Cardiac muscle cell (in vitro differentiated cells and primary cell): Measurements from ENCODE around the gene ATN1. TPM values are rescaled to one million over a fixed set of nuclear protein-coding genes. Genes with fewer than 3 reads are reported as not detected.

Source experiments
- DNase-seq, 2 donors: peaks; one replicate each; pipeline versions ENCODE4 v3.0.0 to v3.0.0-alpha.2; 2010 to 2017; ENCODE audit warnings: low read depth in 1 of 2, low spot score in 1 of 2
- H3K27ac ChIP-seq: fragments of 200-600 bp; sonication (generic); 2 replicates; pipeline ENCODE4 v1.5.1; 2016
- H3K27me3 ChIP-seq: fragments of 200-600 bp; sonication (generic); 2 replicates; pipeline ENCODE4 v1.6.0; 2016; ENCODE audit warnings: control low read depth
- H3K36me3 ChIP-seq: fragments of 200-600 bp; sonication (generic); 2 replicates; pipeline ENCODE4 v1.5.1; 2016; ENCODE audit warnings: control low read depth
- H3K4me1 ChIP-seq: fragments of 200-600 bp; sonication (generic); 2 replicates; pipeline ENCODE4 v1.8.1; 2017; ENCODE audit warnings: low read depth, mild to moderate bottlenecking, mixed run types
- H3K4me3 ChIP-seq: fragments of 200-600 bp; sonication (generic); 2 replicates; pipeline ENCODE4 v1.5.1; 2016; ENCODE audit warnings: mild to moderate bottlenecking
- H3K9me3 ChIP-seq: fragments of 200-600 bp; sonication (generic); 2 replicates; pipeline ENCODE4 v1.5.1; 2017; ENCODE audit warnings: low read depth, mild to moderate bottlenecking, control low read depth
- CTCF ChIP-seq: IDR thresholded peaks from 2 replicates; pipeline ENCODE4 v1.5.1; 2012; ENCODE audit warnings: low read depth, mild to moderate bottlenecking, low read length
- polyA plus RNA-seq: library from polyadenylated mRNA; unstranded; fragments of >200 nt; fragmentation: Nextera tagmentation; extraction: Ambion mirVana; gene quantifications from 2 replicates; pipeline ENCODE4 v1.2.1, GENCODE V29; 2016
- total RNA-seq: library from RNA; depleted of rRNA; stranded (reverse); fragments of >200 nt; gene quantifications from 2 replicates; pipeline ENCODE4 v1.2.3, GENCODE V29; 2016

Gene ATN1
- total and polyA plus RNA-seq, 2 experiments from 2014 or later: 22.8 to 46.4 TPM

GRCh38 chr12:6936636-6937480 lies 9.1 kb downstream of the ATN1 start:
- H3K9me3 ChIP-seq: no peaks in the 10 kb centered on the region
- H3K27me3 ChIP-seq: no peaks in the 10 kb centered on the region
- H3K27ac ChIP-seq: peak overlapping the region; percentile 96
- peaks cover 16% of the 10 kb centered on the region for H3K36me3 ChIP-seq
- peak in 1 of 2 donors; percentile 23 for DNase-seq
- no peak for TF ChIP-seq CTCF
- peaks cover 8% of the 10 kb centered on the region for H3K4me1 ChIP-seq
- H3K4me3 ChIP-seq: peak overlapping the region; percentile 76

- Histone ChIP-seq H3K4me1 (peaks cover 8% of the 10 kb centered on the region), H3K27me3 (no peaks in the 10 kb centered on the region), H3K27ac (peak overlapping the region; percentile 96), H3K36me3 (peaks cover 16% of the 10 kb centered on the region), H3K4me3 (peak overlapping the region; percentile 76), H3K9me3 (no peaks in the 10 kb centered on the region)
- peak; percentile 91 for TF ChIP-seq CTCF
- peak; percentile 95 to 96 for DNase-seq
Measured at GRCh38 chr12:6937481-6938352, 10.0 kb downstream of the ATN1 start.

DNA sequence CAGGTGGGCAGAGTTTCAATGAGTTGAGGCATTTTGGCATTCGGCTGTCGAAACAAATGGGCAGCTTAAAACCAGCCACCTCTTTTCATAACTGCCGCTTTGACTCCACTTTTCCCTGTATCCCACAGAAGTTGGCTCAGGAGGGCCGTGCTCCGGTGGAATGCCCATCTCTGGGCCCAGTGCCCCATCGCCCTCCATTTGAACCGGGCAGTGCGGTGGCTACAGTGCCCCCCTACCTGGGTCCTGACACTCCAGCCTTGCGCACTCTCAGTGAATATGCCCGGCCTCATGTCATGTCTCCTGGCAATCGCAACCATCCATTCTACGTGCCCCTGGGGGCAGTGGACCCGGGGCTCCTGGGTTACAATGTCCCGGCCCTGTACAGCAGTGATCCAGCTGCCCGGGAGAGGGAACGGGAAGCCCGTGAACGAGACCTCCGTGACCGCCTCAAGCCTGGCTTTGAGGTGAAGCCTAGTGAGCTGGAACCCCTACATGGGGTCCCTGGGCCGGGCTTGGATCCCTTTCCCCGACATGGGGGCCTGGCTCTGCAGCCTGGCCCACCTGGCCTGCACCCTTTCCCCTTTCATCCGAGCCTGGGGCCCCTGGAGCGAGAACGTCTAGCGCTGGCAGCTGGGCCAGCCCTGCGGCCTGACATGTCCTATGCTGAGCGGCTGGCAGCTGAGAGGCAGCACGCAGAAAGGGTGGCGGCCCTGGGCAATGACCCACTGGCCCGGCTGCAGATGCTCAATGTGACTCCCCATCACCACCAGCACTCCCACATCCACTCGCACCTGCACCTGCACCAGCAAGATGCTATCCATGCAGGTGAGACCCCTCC lies 10.8 kb downstream of the ATN1 start:
- TF ChIP-seq CTCF: no peak
- Histone ChIP-seq H3K4me3 (peak overlapping the region; percentile 76), H3K27ac (peak overlapping the region; percentile 79), H3K36me3 (peaks cover 12% of the 10 kb centered on the region), H3K9me3 (no peaks in the 10 kb centered on the region), H3K27me3 (no peaks in the 10 kb centered on the region), H3K4me1 (peaks cover 8% of the 10 kb centered on the region)
- no peak for DNase-seq

- H3K27ac ChIP-seq: peak overlapping the region; percentile 79
- no peak overlapping the region for H3K4me3 ChIP-seq
- peaks cover 6% of the 10 kb centered on the region for H3K36me3 ChIP-seq
- peaks cover 8% of the 10 kb centered on the region for H3K4me1 ChIP-seq
- H3K9me3 ChIP-seq: no peaks in the 10 kb centered on the region
- DNase-seq: no peak
- no peaks in the 10 kb centered on the region for H3K27me3 ChIP-seq
- TF ChIP-seq CTCF: no peak
Measured at GRCh38 chr12:6939191-6939540, 11.4 kb downstream of the ATN1 start.

GRCh38 chr12:6941267-6941666 lies 13.5 kb downstream of the ATN1 start:
- Histone ChIP-seq H3K4me3 (no peak overlapping the region), H3K27me3 (no peaks in the 10 kb centered on the region), H3K36me3 (no peaks in the 10 kb centered on the region), H3K9me3 (no peaks in the 10 kb centered on the region), H3K27ac (no peak overlapping the region), H3K4me1 (peaks cover 8% of the 10 kb centered on the region)
- TF ChIP-seq CTCF: no peak
- no peak for DNase-seq
